HG03342 (cell line): ENCODE measurements around the gene CALM3.
"Not testable (repeated sequence)": the region's sequence is repeated elsewhere in the genome, so short reads cannot be mapped to it uniquely, and the experiment has no call there.

Experiments
- ATAC-seq: cut with Tn5 transposase; IDR thresholded peaks from one replicate; pipeline ENCODE4 v1.9.1; 2021; ENCODE audit warnings: mild to moderate bottlenecking, moderate library complexity; ENCODE audit not compliant: unreplicated experiment

Gene CALM3

GRCh38 chr19:46601318-46602224, at the start of gene CALM3:
Gene CALM3 (plus strand): TSS chr19:46601330. CDS start chr19:46601435, 105 bp downstream.
- ATAC-seq, result no peak

- no peak for ATAC-seq
Measured at GRCh38 chr19:46552891-46553290, 48.2 kb upstream of the CALM3 start.

- ATAC-seq, result no peak
Measured at GRCh38 chr19:46554161-46554560, 47.0 kb upstream of the CALM3 start.

- no peak for ATAC-seq
Measured at GRCh38 chr19:46555628-46556280, 45.4 kb upstream of the CALM3 start.

- ATAC-seq, result not testable (repeated sequence)
Measured at GRCh38 chr19:46556471-46556870, 44.7 kb upstream of the CALM3 start.

- no peak for ATAC-seq
Measured at GRCh38 chr19:46559203-46559602, 41.9 kb upstream of the CALM3 start.

GRCh38 chr19:46559675-46560074, 41.5 kb upstream of the CALM3 start:
- not testable (repeated sequence) for ATAC-seq

GRCh38 chr19:46564701-46565100, 36.4 kb upstream of the CALM3 start:
- ATAC-seq, result no peak

GRCh38 chr19:46571495-46571894, 29.6 kb upstream of the CALM3 start:
- no peak for ATAC-seq

GRCh38 chr19:46573679-46574498, 27.2 kb upstream of the CALM3 start:
- ATAC-seq, result no peak

GRCh38 chr19:46574533-46574932, 26.6 kb upstream of the CALM3 start:
- ATAC-seq, result no peak

- no peak for ATAC-seq
Measured at GRCh38 chr19:46578450-46578849, 22.7 kb upstream of the CALM3 start.

- no peak for ATAC-seq
Measured at GRCh38 chr19:46579361-46579879, 21.7 kb upstream of the CALM3 start.

GRCh38 chr19:46580247-46580646, 20.9 kb upstream of the CALM3 start:
- ATAC-seq, result no peak

- ATAC-seq, result no peak
Measured at GRCh38 chr19:46585539-46585938, 15.6 kb upstream of the CALM3 start.

- no peak for ATAC-seq
Measured at GRCh38 chr19:46586294-46586693, 14.8 kb upstream of the CALM3 start.

- ATAC-seq, result no peak
Measured at GRCh38 chr19:46587861-46588260, 13.3 kb upstream of the CALM3 start.

GRCh38 chr19:46591254-46591653, 9.9 kb upstream of the CALM3 start:
- no peak for ATAC-seq

- ATAC-seq, result no peak
Measured at GRCh38 chr19:46591870-46592269, 9.3 kb upstream of the CALM3 start.

- no peak for ATAC-seq
Measured at GRCh38 chr19:46596008-46596407, 5.1 kb upstream of the CALM3 start.

GRCh38 chr19:46598372-46598917, 2.7 kb upstream of the CALM3 start:
- no peak for ATAC-seq
